PC-9 (cell line): Measurements from ENCODE around the gene GAL3ST3.

Experiments used
- EZH2 ChIP-seq: fragments of 200-600 bp; sonication (generic); IDR thresholded peaks from 2 replicates; pipeline ENCODE4 v1.8.0; 2017; ENCODE audit warnings: antibody characterized with exemption, low read depth
- TF ChIP-seq, protein P1 (sequence below): fragments of 200-600 bp; sonication (generic); conservative IDR thresholded peaks from 2 replicates; pipeline ENCODE4 v1.6.1; 2017; ENCODE audit warnings: mixed run types, antibody characterized with exemption, mild to moderate bottlenecking, moderate library complexity

DNA sequence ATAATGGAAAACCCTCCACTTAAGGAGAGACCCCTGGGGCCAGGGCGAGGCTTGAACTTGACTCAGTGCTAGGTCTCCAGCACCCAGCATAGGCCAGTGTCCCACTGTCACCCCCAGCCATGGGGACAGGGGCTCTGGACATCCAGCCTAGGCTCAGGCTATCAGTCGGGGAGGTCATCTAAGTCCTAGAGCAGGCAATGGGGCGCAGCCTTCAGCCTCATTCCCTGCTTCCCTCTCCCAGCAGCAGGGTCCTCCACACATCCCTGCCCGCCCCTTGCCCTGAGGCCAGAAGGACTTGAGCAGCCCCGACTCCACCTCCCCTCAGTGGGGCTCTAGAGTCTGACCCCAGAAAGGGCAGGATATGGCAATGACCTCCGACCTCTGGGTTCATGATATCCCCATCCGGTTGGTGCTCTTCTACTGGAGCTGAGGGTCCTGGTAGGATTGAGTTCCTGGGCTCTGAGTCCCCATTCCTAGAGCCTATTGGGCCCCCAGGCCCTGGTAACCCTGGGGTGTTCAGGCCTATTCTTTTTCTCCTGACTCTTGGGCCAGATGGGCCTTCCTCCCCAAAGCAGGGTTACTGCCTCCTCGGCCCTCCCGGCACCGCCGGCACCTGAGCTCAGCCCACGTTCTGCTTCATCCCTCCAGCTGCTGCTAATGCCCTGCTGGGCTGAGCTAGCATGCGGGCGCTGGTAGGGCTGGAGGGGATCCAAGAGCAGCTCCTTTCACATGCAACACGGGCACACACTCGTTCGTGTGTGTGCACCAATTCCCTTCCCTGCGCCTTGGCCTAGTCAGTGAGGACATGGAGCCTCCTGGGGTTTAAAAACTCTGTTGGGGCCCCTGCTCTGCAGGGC, 32.8 kb downstream of the GAL3ST3 start:
- TF ChIP-seq, protein P1, sequence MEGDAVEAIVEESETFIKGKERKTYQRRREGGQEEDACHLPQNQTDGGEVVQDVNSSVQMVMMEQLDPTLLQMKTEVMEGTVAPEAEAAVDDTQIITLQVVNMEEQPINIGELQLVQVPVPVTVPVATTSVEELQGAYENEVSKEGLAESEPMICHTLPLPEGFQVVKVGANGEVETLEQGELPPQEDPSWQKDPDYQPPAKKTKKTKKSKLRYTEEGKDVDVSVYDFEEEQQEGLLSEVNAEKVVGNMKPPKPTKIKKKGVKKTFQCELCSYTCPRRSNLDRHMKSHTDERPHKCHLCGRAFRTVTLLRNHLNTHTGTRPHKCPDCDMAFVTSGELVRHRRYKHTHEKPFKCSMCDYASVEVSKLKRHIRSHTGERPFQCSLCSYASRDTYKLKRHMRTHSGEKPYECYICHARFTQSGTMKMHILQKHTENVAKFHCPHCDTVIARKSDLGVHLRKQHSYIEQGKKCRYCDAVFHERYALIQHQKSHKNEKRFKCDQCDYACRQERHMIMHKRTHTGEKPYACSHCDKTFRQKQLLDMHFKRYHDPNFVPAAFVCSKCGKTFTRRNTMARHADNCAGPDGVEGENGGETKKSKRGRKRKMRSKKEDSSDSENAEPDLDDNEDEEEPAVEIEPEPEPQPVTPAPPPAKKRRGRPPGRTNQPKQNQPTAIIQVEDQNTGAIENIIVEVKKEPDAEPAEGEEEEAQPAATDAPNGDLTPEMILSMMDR = no peak
- TF ChIP-seq EZH2 = no peak
